ENCODE measurements around the gene RNF150.

The RNF150 gene

GRCh38 chr4:140901736-140902336 is 231.4 kb downstream of the RNF150 start:
- no peak overlapping the region for H3K4me3 ChIP-seq (ENCODE audit: low read length)
- no peak for DNase-seq (ENCODE audit: low read depth, low spot score)

GRCh38 chr4:140893939-140894338 is 239.3 kb downstream of the RNF150 start:
- H3K4me3 ChIP-seq (ENCODE audit: low read length) = no peak overlapping the region
- DNase-seq (ENCODE audit: low read depth, low spot score) = no peak

GRCh38 chr4:140888054-140888453 is 245.2 kb downstream of the RNF150 start:
- DNase-seq (ENCODE audit: low read depth, low spot score) = no peak
- no peak overlapping the region for H3K4me3 ChIP-seq (ENCODE audit: low read length)

GRCh38 chr4:140887467-140887866 is 245.8 kb downstream of the RNF150 start:
- no peak for DNase-seq (ENCODE audit: low read depth, low spot score)

GRCh38 chr4:140884431-140885058 is 248.7 kb downstream of the RNF150 start:
- peak; percentile 66 for DNase-seq (ENCODE audit: low read depth, low spot score)

More at GRCh38 chr4:140887467-140887866, 245.8 kb downstream of the RNF150 start:
- H3K4me3 ChIP-seq (ENCODE audit: low read length) = no peak overlapping the region

GRCh38 chr4:140877781-140878180 is 255.5 kb downstream of the RNF150 start:
- DNase-seq (ENCODE audit: low read depth, low spot score) = no peak

More at GRCh38 chr4:140884431-140885058, 248.7 kb downstream of the RNF150 start:
- no peak overlapping the region for H3K4me3 ChIP-seq (ENCODE audit: low read length)

GRCh38 chr4:140876615-140877364 is 256.5 kb downstream of the RNF150 start:
- no peak for DNase-seq (ENCODE audit: low read depth, low spot score)
- H3K4me3 ChIP-seq (ENCODE audit: low read length) = no peak overlapping the region

More at GRCh38 chr4:140877781-140878180, 255.5 kb downstream of the RNF150 start:
- no peak overlapping the region for H3K4me3 ChIP-seq (ENCODE audit: low read length)

- H3K4me3 ChIP-seq (ENCODE audit: low read length) = no peak overlapping the region
- DNase-seq (ENCODE audit: low read depth, low spot score) = no peak
Measured at GRCh38 chr4:140875746-140876452, 257.4 kb downstream of the RNF150 start.

- DNase-seq (ENCODE audit: low read depth, low spot score) = no peak
Measured at GRCh38 chr4:140874056-140874455, 259.2 kb downstream of the RNF150 start.

GRCh38 chr4:140871368-140871767 is 261.9 kb downstream of the RNF150 start:
- no peak for DNase-seq (ENCODE audit: low read depth, low spot score)
- no peak overlapping the region for H3K4me3 ChIP-seq (ENCODE audit: low read length)

More at GRCh38 chr4:140874056-140874455, 259.2 kb downstream of the RNF150 start:
- H3K4me3 ChIP-seq (ENCODE audit: low read length) = no peak overlapping the region

- peak; percentile 28 for DNase-seq (ENCODE audit: low read depth, low spot score)
- no peak overlapping the region for H3K4me3 ChIP-seq (ENCODE audit: low read length)
Measured at GRCh38 chr4:140870427-140870826, 262.8 kb downstream of the RNF150 start.

GRCh38 chr4:140869446-140869845 is 263.8 kb downstream of the RNF150 start:
- no peak for DNase-seq (ENCODE audit: low read depth, low spot score)
- no peak overlapping the region for H3K4me3 ChIP-seq (ENCODE audit: low read length)

- no peak for DNase-seq (ENCODE audit: low read depth, low spot score)
- no peak overlapping the region for H3K4me3 ChIP-seq (ENCODE audit: low read length)
Measured at GRCh38 chr4:140867356-140867755, 265.9 kb downstream of the RNF150 start.

- DNase-seq (ENCODE audit: low read depth, low spot score) = no peak
- H3K4me3 ChIP-seq (ENCODE audit: low read length) = no peak overlapping the region
Measured at GRCh38 chr4:140866492-140867005, 266.7 kb downstream of the RNF150 start.

GRCh38 chr4:140865253-140866217 is 267.7 kb downstream of the RNF150 start:
- no peak for DNase-seq (ENCODE audit: low read depth, low spot score)
- H3K4me3 ChIP-seq (ENCODE audit: low read length) = no peak overlapping the region

- no peak for DNase-seq (ENCODE audit: low read depth, low spot score)
- H3K4me3 ChIP-seq (ENCODE audit: low read length) = no peak overlapping the region
Measured at GRCh38 chr4:140863197-140863596, 270.1 kb downstream of the RNF150 start.

GRCh38 chr4:140862177-140862442 is 271.2 kb downstream of the RNF150 start:
- no peak overlapping the region for H3K4me3 ChIP-seq (ENCODE audit: low read length)
- DNase-seq (ENCODE audit: low read depth, low spot score) = no peak

- peak; percentile 86 for DNase-seq (ENCODE audit: low read depth, low spot score)
- no peak overlapping the region for H3K4me3 ChIP-seq (ENCODE audit: low read length)
Measured at GRCh38 chr4:140861359-140862176, 271.7 kb downstream of the RNF150 start.
